SK-N-MC (cell line): Measurements from ENCODE around the gene NPLOC4.

Experiments used
- EZH2 ChIP-seq: fragments of 200-600 bp; sonication (generic); IDR thresholded peaks from one replicate; pipeline ENCODE4 v1.6.1; 2017; ENCODE audit warnings: antibody characterized with exemption
- FOXP2 ChIP-seq: optimal IDR thresholded peaks from 2 replicates; pipeline ENCODE3; 2011; ENCODE audit warnings: mild to moderate bottlenecking, moderate library complexity; ENCODE audit not compliant: insufficient read depth; ENCODE audit errors: extremely low read length, control extremely low read depth
- POLR2AphosphoS5 ChIP-seq: IDR thresholded peaks from 2 replicates; pipeline ENCODE4 v1.6.1; 2012; ENCODE audit warnings: mild to moderate bottlenecking, low read depth, low read length, borderline replicate concordance

GRCh38 chr17:81523402-81524038 lies 113.4 kb downstream of the NPLOC4 start:
- TF ChIP-seq EZH2 = no peak
- no peak for TF ChIP-seq POLR2AphosphoS5
- TF ChIP-seq FOXP2 = no peak
